ENCODE results near the gene PIK3C2G.
"Not testable (repeated sequence)": the region's sequence is repeated elsewhere in the genome, so short reads cannot be mapped to it uniquely, and the experiment has no call there.

PIK3C2G gene

GRCh38 chr12:18652596-18652995 lies 391.3 kb downstream of the PIK3C2G start:
- no peak for DNase-seq

- DNase-seq = no peak
Measured at GRCh38 chr12:18653465-18653864, 392.1 kb downstream of the PIK3C2G start.

GRCh38 chr12:18655351-18655750 lies 394.0 kb downstream of the PIK3C2G start:
- DNase-seq = no peak

- no peak for DNase-seq
Measured at GRCh38 chr12:18658179-18658578, 396.9 kb downstream of the PIK3C2G start.

GRCh38 chr12:18658829-18659228 lies 397.5 kb downstream of the PIK3C2G start:
- no peak for DNase-seq

- no peak for DNase-seq
Measured at GRCh38 chr12:18676141-18676540, 414.8 kb downstream of the PIK3C2G start.

GRCh38 chr12:18676996-18677588 lies 415.8 kb downstream of the PIK3C2G start:
- DNase-seq = no peak

GRCh38 chr12:18681818-18682217 lies 420.5 kb downstream of the PIK3C2G start:
- no peak for DNase-seq

- no peak for DNase-seq
Measured at GRCh38 chr12:18683327-18684013, 422.2 kb downstream of the PIK3C2G start.

- no peak for DNase-seq
Measured at GRCh38 chr12:18684430-18684829, 423.1 kb downstream of the PIK3C2G start.

GRCh38 chr12:18689771-18690170 lies 428.5 kb downstream of the PIK3C2G start:
- no peak for DNase-seq

- no peak for DNase-seq
Measured at GRCh38 chr12:18690653-18691052, 429.3 kb downstream of the PIK3C2G start.

GRCh38 chr12:18693986-18694385 lies 432.7 kb downstream of the PIK3C2G start:
- DNase-seq = not testable (repeated sequence)

GRCh38 chr12:18696971-18697602 lies 435.8 kb downstream of the PIK3C2G start:
- no peak for DNase-seq

Measured in COR-L47 (cell line).